ENCODE data around the gene CHML. TPM values are rescaled to one million over a fixed set of nuclear protein-coding genes. Genes with fewer than 3 reads are reported as not detected.

CHML gene, protein sequence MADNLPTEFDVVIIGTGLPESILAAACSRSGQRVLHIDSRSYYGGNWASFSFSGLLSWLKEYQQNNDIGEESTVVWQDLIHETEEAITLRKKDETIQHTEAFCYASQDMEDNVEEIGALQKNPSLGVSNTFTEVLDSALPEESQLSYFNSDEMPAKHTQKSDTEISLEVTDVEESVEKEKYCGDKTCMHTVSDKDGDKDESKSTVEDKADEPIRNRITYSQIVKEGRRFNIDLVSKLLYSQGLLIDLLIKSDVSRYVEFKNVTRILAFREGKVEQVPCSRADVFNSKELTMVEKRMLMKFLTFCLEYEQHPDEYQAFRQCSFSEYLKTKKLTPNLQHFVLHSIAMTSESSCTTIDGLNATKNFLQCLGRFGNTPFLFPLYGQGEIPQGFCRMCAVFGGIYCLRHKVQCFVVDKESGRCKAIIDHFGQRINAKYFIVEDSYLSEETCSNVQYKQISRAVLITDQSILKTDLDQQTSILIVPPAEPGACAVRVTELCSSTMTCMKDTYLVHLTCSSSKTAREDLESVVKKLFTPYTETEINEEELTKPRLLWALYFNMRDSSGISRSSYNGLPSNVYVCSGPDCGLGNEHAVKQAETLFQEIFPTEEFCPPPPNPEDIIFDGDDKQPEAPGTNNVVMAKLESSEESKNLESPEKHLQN
- 10.3 and 14.0 TPM in 2 replicates for total RNA-seq

DNA sequence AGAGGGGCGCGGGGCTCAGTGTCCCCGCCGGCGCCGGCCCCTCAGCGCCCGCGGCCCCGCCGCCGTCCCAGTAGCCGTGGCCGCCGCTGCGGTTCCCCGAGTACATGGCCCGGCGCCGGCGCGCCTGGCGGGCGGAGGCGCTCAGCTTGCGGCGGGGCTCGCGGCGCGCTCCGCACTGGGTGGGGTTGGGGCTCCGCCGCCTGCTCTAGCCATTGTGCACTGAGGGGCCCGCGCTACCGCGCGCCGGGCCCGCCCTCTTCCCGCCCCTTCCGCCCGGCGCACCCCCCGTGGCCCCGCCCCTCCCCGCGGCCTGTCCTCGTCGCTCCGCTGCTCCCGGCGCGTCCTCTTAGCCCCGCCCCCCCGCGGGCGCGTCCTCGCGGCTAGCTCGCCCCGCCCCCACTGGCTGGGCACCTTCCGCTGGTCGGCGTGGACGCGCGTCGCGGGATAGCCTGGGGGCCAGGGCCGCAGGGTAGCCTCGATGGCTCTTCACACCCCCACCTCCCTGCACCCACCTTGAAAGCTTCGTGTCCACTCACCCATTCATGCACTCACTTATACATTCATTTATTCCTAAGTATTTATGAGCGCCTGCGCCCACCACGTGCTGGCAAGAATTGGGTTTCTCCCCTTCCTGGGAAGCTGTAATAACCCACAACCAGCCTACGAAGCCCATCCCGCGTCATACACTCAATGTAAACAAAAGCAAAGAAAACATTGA lies at the start of gene CHML, which contains the start of gene OPN3:
Gene CHML (minus strand): TSS at position 221 of the 718 bp plus-strand sequence. CDS start 4,603 bp downstream, outside the sequence.
Gene OPN3 (minus strand): TSS at position 221 of the 718 bp plus-strand sequence. CDS start 115 bp downstream, at position 106.

DNA sequence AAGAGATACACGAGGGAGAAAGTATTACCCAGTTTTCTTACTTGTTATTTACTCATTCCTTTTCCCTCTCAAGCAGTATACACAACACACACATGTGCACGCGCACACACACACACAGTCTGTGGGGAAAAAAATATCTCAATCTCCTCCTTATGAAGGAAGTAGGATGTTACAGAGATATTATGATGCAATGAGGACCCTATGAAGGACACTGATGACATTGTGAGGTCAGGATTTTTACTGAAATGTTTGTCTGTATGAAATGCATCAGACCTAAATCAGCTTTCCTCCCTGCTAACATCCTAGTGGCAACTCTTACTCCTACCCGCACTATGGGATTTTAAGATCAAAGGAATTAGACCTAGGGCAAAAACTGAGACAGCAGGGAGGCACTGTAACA lies 11.8 kb upstream of the CHML start, which contains the start of gene WDR64:
Gene WDR64 (plus strand): TSS at position 270 of the 400 bp plus-strand sequence. CDS start 204 bp downstream, outside the sequence.

Other genes starting within 250 kb of the CHML start
- gene FH, start 120.6 kb downstream of the CHML start, total RNA-seq, result 52.7 and 81.2 TPM in 2 replicates
- not detected in 2 replicates for gene KMO, start 108.0 kb downstream of the CHML start, total RNA-seq
- gene OPN3, start within 50 bp of the CHML start, total RNA-seq, result 16.6 and 20.7 TPM in 2 replicates
- under 0.01 TPM in 1 of 2 replicates, not detected in the other for gene WDR64, start 11.9 kb upstream of the CHML start, total RNA-seq
- 1.7 and 2.1 TPM in 2 replicates for gene EXO1, start 207.8 kb upstream of the CHML start, total RNA-seq